Memory B cell (primary cell): ENCODE measurements around the gene SPTBN1.
"Not testable (repeated sequence)": the region's sequence is repeated elsewhere in the genome, so short reads cannot be mapped to it uniquely, and the experiment has no call there.

Experiments used
- ATAC-seq: fragments of 150-1000 bp; cut with Tn5 transposase; 2 replicates; pipeline ENCODE4 v1.10.0; 2021; ENCODE audit warnings: low read depth, mild to moderate bottlenecking, moderate library complexity
- DNase-seq, 2 donors: peaks; one replicate each; pipeline ENCODE4 v3.0.0; 2022; ENCODE audit warnings: low spot score in 2 of 2
- H3K27ac Mint-ChIP-seq: one replicate; pipeline ENCODE4 v1.8.0; 2022; ENCODE audit warnings: mild to moderate bottlenecking, moderate library complexity, mixed read lengths
- H3K27me3 Mint-ChIP-seq: one replicate; pipeline ENCODE4 v1.8.0; 2022; ENCODE audit warnings: mixed read lengths
- H3K36me3 Mint-ChIP-seq: one replicate; pipeline ENCODE4 v1.8.0; 2022; ENCODE audit warnings: mild to moderate bottlenecking, mixed read lengths
- H3K4me1 Mint-ChIP-seq: one replicate; pipeline ENCODE4 v1.8.0; 2022; ENCODE audit warnings: mixed read lengths
- H3K4me3 Mint-ChIP-seq: one replicate; pipeline ENCODE4 v1.8.0; 2022; ENCODE audit warnings: mild to moderate bottlenecking, moderate library complexity, mixed read lengths
- H3K9me3 Mint-ChIP-seq: one replicate; pipeline ENCODE4 v1.8.0; 2022; ENCODE audit warnings: mixed read lengths

The SPTBN1 gene

GRCh38 chr2:54676656-54677055 lies 220.5 kb downstream of the SPTBN1 start:
- no peak overlapping the region for H3K4me3 Mint-ChIP-seq
- H3K36me3 Mint-ChIP-seq = peaks cover 4% of the 10 kb centered on the region
- H3K9me3 Mint-ChIP-seq = no peaks in the 10 kb centered on the region
- H3K27ac Mint-ChIP-seq = no peak overlapping the region
- H3K27me3 Mint-ChIP-seq = peaks cover 6% of the 10 kb centered on the region
- ATAC-seq (no peak), DNase-seq (no peak)
- H3K4me1 Mint-ChIP-seq = peaks cover 33% of the 10 kb centered on the region

GRCh38 chr2:54677476-54678265 lies 221.5 kb downstream of the SPTBN1 start:
- Mint-ChIP-seq H3K4me3 (no peak overlapping the region), H3K27ac (no peak overlapping the region), H3K4me1 (peaks cover 27% of the 10 kb centered on the region), H3K9me3 (no peaks in the 10 kb centered on the region), H3K27me3 (peaks cover 6% of the 10 kb centered on the region), H3K36me3 (peaks cover 5% of the 10 kb centered on the region)
- DNase-seq (no peak), ATAC-seq (no peak)

GRCh38 chr2:54678719-54679118 lies 222.6 kb downstream of the SPTBN1 start:
- no peak for DNase-seq
- Mint-ChIP-seq H3K27ac (no peak overlapping the region), H3K4me3 (no peak overlapping the region), H3K4me1 (peaks cover 18% of the 10 kb centered on the region), H3K36me3 (peaks cover 5% of the 10 kb centered on the region), H3K9me3 (no peaks in the 10 kb centered on the region), H3K27me3 (peaks cover 6% of the 10 kb centered on the region)
- no peak for ATAC-seq

- Mint-ChIP-seq H3K27ac (no peak overlapping the region), H3K9me3 (no peaks in the 10 kb centered on the region), H3K4me1 (peaks cover 18% of the 10 kb centered on the region), H3K4me3 (no peak overlapping the region), H3K36me3 (peaks cover 5% of the 10 kb centered on the region), H3K27me3 (peaks cover 8% of the 10 kb centered on the region)
- no peak for ATAC-seq
- DNase-seq = no peak
Observed at GRCh38 chr2:54680397-54681041, 224.4 kb downstream of the SPTBN1 start.

- DNase-seq (no peak), ATAC-seq (no peak)
- H3K27me3 Mint-ChIP-seq = peaks cover 9% of the 10 kb centered on the region
- peaks cover 5% of the 10 kb centered on the region for H3K36me3 Mint-ChIP-seq
- H3K9me3 Mint-ChIP-seq = no peaks in the 10 kb centered on the region
- H3K4me1 Mint-ChIP-seq = peaks cover 18% of the 10 kb centered on the region
- no peak overlapping the region for H3K4me3 Mint-ChIP-seq
- H3K27ac Mint-ChIP-seq = no peak overlapping the region
Observed at GRCh38 chr2:54681416-54681815, 225.3 kb downstream of the SPTBN1 start.

GRCh38 chr2:54683596-54683995 lies 227.5 kb downstream of the SPTBN1 start:
- H3K27me3 Mint-ChIP-seq = peaks cover 13% of the 10 kb centered on the region
- no peak overlapping the region for H3K27ac Mint-ChIP-seq
- no peak for ATAC-seq
- no peak for DNase-seq
- peaks cover 9% of the 10 kb centered on the region for H3K4me1 Mint-ChIP-seq
- peaks cover 8% of the 10 kb centered on the region for H3K36me3 Mint-ChIP-seq
- H3K9me3 Mint-ChIP-seq = no peaks in the 10 kb centered on the region
- no peak overlapping the region for H3K4me3 Mint-ChIP-seq

GRCh38 chr2:54685263-54685775 lies 229.2 kb downstream of the SPTBN1 start:
- H3K9me3 Mint-ChIP-seq = no peaks in the 10 kb centered on the region
- no peak overlapping the region for H3K27ac Mint-ChIP-seq
- H3K27me3 Mint-ChIP-seq = peaks cover 13% of the 10 kb centered on the region
- DNase-seq (no peak), ATAC-seq (no peak)
- H3K4me3 Mint-ChIP-seq = no peak overlapping the region
- peaks cover 6% of the 10 kb centered on the region for H3K36me3 Mint-ChIP-seq
- peaks cover under 1% of the 10 kb centered on the region for H3K4me1 Mint-ChIP-seq

GRCh38 chr2:54687595-54688152 lies 231.5 kb downstream of the SPTBN1 start:
- H3K4me3 Mint-ChIP-seq = no peak overlapping the region
- no peak for ATAC-seq
- H3K27me3 Mint-ChIP-seq = peaks cover 10% of the 10 kb centered on the region

GRCh38 chr2:54691445-54692135 lies 235.5 kb downstream of the SPTBN1 start:
- Mint-ChIP-seq H3K27me3 (peaks cover 7% of the 10 kb centered on the region), H3K4me3 (no peak overlapping the region), H3K4me1 (no peaks in the 10 kb centered on the region)

More at GRCh38 chr2:54687595-54688152, 231.5 kb downstream of the SPTBN1 start:
- no peak overlapping the region for H3K27ac Mint-ChIP-seq
- no peak for DNase-seq
- H3K9me3 Mint-ChIP-seq = no peaks in the 10 kb centered on the region
- no peaks in the 10 kb centered on the region for H3K4me1 Mint-ChIP-seq
- H3K36me3 Mint-ChIP-seq = peaks cover 3% of the 10 kb centered on the region

GRCh38 chr2:54692556-54692955 lies 236.4 kb downstream of the SPTBN1 start:
- H3K36me3 Mint-ChIP-seq = peaks cover 3% of the 10 kb centered on the region
- H3K27me3 Mint-ChIP-seq = peaks cover 7% of the 10 kb centered on the region
- no peaks in the 10 kb centered on the region for H3K9me3 Mint-ChIP-seq
- no peak overlapping the region for H3K27ac Mint-ChIP-seq
- ATAC-seq (no peak), DNase-seq (no peak)
- H3K4me3 Mint-ChIP-seq = no peak overlapping the region
- H3K4me1 Mint-ChIP-seq = no peaks in the 10 kb centered on the region

More at GRCh38 chr2:54691445-54692135, 235.5 kb downstream of the SPTBN1 start:
- peaks cover 3% of the 10 kb centered on the region for H3K36me3 Mint-ChIP-seq
- no peak for ATAC-seq
- H3K27ac Mint-ChIP-seq = no peak overlapping the region
- no peak for DNase-seq
- no peaks in the 10 kb centered on the region for H3K9me3 Mint-ChIP-seq

GRCh38 chr2:54695378-54695777 lies 239.3 kb downstream of the SPTBN1 start:
- Mint-ChIP-seq H3K36me3 (no peaks in the 10 kb centered on the region), H3K27ac (no peak overlapping the region), H3K4me1 (no peaks in the 10 kb centered on the region), H3K4me3 (no peak overlapping the region), H3K27me3 (no peaks in the 10 kb centered on the region), H3K9me3 (no peaks in the 10 kb centered on the region)
- ATAC-seq = no peak
- DNase-seq = no peak

GRCh38 chr2:54697934-54698333 lies 241.8 kb downstream of the SPTBN1 start:
- Mint-ChIP-seq H3K4me1 (no peaks in the 10 kb centered on the region), H3K9me3 (no peaks in the 10 kb centered on the region), H3K27me3 (no peaks in the 10 kb centered on the region), H3K27ac (no peak overlapping the region), H3K4me3 (no peak overlapping the region), H3K36me3 (no peaks in the 10 kb centered on the region)
- DNase-seq (no peak), ATAC-seq (no peak)

- H3K4me1 Mint-ChIP-seq, H3K36me3 Mint-ChIP-seq, DNase-seq, H3K4me3 Mint-ChIP-seq, H3K27ac Mint-ChIP-seq, H3K9me3 Mint-ChIP-seq, ATAC-seq, H3K27me3 Mint-ChIP-seq: not testable (repeated sequence)
Observed at GRCh38 chr2:54698926-54699325, 242.8 kb downstream of the SPTBN1 start.

GRCh38 chr2:54699665-54700064 lies 243.5 kb downstream of the SPTBN1 start:
- DNase-seq (no peak), ATAC-seq (no peak)
- Mint-ChIP-seq H3K4me1 (no peaks in the 10 kb centered on the region), H3K27me3 (no peaks in the 10 kb centered on the region), H3K9me3 (no peaks in the 10 kb centered on the region), H3K27ac (no peak overlapping the region), H3K4me3 (no peak overlapping the region), H3K36me3 (no peaks in the 10 kb centered on the region)
